Neuronal stem cell (in vitro differentiated cells): Measurements from ENCODE around the gene PRSS33.
A peak's percentile ranks its signal among the peaks of the same experiment; 100 is the strongest.

ENCODE experiments used
- DNase-seq: peaks from one replicate; pipeline ENCODE4 v3.0.0-alpha.2; 2013; ENCODE audit warnings: low spot score
- H2AFZ ChIP-seq: one replicate; pipeline ENCODE4 v1.6.1; 2013; ENCODE audit warnings: mild to moderate bottlenecking, low read length, inconsistent platforms
- H2AK5ac ChIP-seq: 2 replicates; pipeline ENCODE4 v1.6.1; 2013; ENCODE audit warnings: low read depth, mild to moderate bottlenecking, inconsistent platforms, low read length, moderate library complexity, mixed read lengths
- H2BK120ac ChIP-seq: 2 replicates; pipeline ENCODE4 v1.6.1; 2013; ENCODE audit warnings: low read depth, mild to moderate bottlenecking, inconsistent platforms, low read length, moderate library complexity, mixed read lengths
- H2BK12ac ChIP-seq: one replicate; pipeline ENCODE4 v1.6.1; 2013; ENCODE audit warnings: low read length, inconsistent platforms
- H2BK15ac ChIP-seq: 2 replicates; pipeline ENCODE4 v1.6.1; 2013; ENCODE audit warnings: mild to moderate bottlenecking, low read length, inconsistent platforms, mixed read lengths
- H2BK5ac ChIP-seq: one replicate; pipeline ENCODE4 v1.6.1; 2013; ENCODE audit warnings: inconsistent platforms, mild to moderate bottlenecking, low read length, moderate library complexity
- H3K14ac ChIP-seq: one replicate; pipeline ENCODE4 v1.6.1; 2013; ENCODE audit warnings: low read length, inconsistent platforms
- H3K18ac ChIP-seq: 2 replicates; pipeline ENCODE4 v1.6.1; 2013; ENCODE audit warnings: low read length, inconsistent platforms
- H3K23ac ChIP-seq: 2 replicates; pipeline ENCODE4 v1.6.1; 2013; ENCODE audit warnings: low read depth, mild to moderate bottlenecking, mixed read lengths, low read length, inconsistent platforms; ENCODE audit not compliant: poor library complexity
- H3K27ac ChIP-seq: replicated peaks from 3 replicates; pipeline ENCODE4 v1.5.1; 2013; ENCODE audit warnings: low read length, inconsistent platforms
- H3K27me3 ChIP-seq, 3 experiments: 2 replicates each; pipeline ENCODE4 v1.6.1; 2013; ENCODE audit warnings: low read length in 3 of 3, mild to moderate bottlenecking in 2 of 3, inconsistent platforms in 1 of 3, low read depth in 1 of 3, mixed read lengths in 1 of 3, moderate library complexity in 1 of 3; ENCODE audit not compliant: control insufficient read depth in 3 of 3, insufficient read depth in 3 of 3
- H3K36me3 ChIP-seq, 2 donors: replicated peaks in 1 of 2; 2 replicates each; pipeline ENCODE4 v1.6.1; 2013; ENCODE audit warnings: low read length in 2 of 2; ENCODE audit not compliant: control insufficient read depth in 2 of 2, insufficient read depth in 2 of 2
- H3K4ac ChIP-seq: 2 replicates; pipeline ENCODE4 v1.6.1; 2013; ENCODE audit warnings: inconsistent platforms, mild to moderate bottlenecking, low read length, moderate library complexity
- H3K4me1 ChIP-seq, 2 donors: 1 replicate in 1 of 2; 2 replicates in 1 of 2; pipeline ENCODE4 v1.6.1; 2013; ENCODE audit warnings: low read length in 2 of 2, low read depth in 1 of 2; ENCODE audit not compliant: control insufficient read depth in 2 of 2, insufficient read depth in 1 of 2
- H3K4me2 ChIP-seq: one replicate; pipeline ENCODE4 v1.6.1; 2013; ENCODE audit warnings: mild to moderate bottlenecking, low read length, inconsistent platforms; ENCODE audit not compliant: insufficient read depth, poor library complexity, severe bottlenecking
- H3K4me3 ChIP-seq, 2 donors: 2 replicates each; pipeline ENCODE4 v1.5.1; 2013; ENCODE audit warnings: low read length in 2 of 2, mild to moderate bottlenecking in 2 of 2, inconsistent platforms in 1 of 2, moderate library complexity in 1 of 2
- H3K79me1 ChIP-seq: one replicate; pipeline ENCODE4 v1.6.1; 2013; ENCODE audit warnings: low read depth, mild to moderate bottlenecking, inconsistent platforms, low read length, moderate library complexity
- H3K9ac ChIP-seq: one replicate; pipeline ENCODE4 v1.6.1; 2013; ENCODE audit warnings: mild to moderate bottlenecking, low read depth, low read length, inconsistent platforms; ENCODE audit not compliant: poor library complexity
- H3K9me3 ChIP-seq, 2 donors: replicated peaks in 1 of 2; 2 replicates each; pipeline versions ENCODE3 to v1.6.1; 2013; ENCODE audit warnings: low read length in 2 of 2, mild to moderate bottlenecking in 2 of 2, inconsistent platforms in 1 of 2, low read depth in 1 of 2, mixed read lengths in 1 of 2, moderate library complexity in 1 of 2; ENCODE audit not compliant: control insufficient read depth in 2 of 2, insufficient read depth in 1 of 2
- H4K8ac ChIP-seq: one replicate; pipeline ENCODE4 v1.6.1; 2013; ENCODE audit warnings: low read depth, mild to moderate bottlenecking, inconsistent platforms, low read length, moderate library complexity
- H4K91ac ChIP-seq: one replicate; pipeline ENCODE4 v1.6.1; 2013; ENCODE audit warnings: low read length, low read depth, mild to moderate bottlenecking, inconsistent platforms; ENCODE audit not compliant: poor library complexity
- WGBS, 2 donors: extraction: QIAGEN DNeasy Blood & Tissue Kit; methylation state at CpG; one replicate each; pipeline ENCODE4 v1.1.7; 2013; ENCODE audit warnings: missing lambda C conversion rate in 2 of 2, mixed read lengths in 1 of 2; ENCODE audit not compliant: insufficient read length in 2 of 2, insufficient replicate concordance in 1 of 2; ENCODE audit errors: extremely low coverage in 2 of 2; 5-methylcytosine and 5-hydroxymethylcytosine counted together

The PRSS33 gene

GRCh38 chr16:2765462-2766404, 21.6 kb downstream of the PRSS33 start:
- Histone ChIP-seq H3K14ac (no peak overlapping the region), H4K91ac (no peak overlapping the region), H2BK5ac (peak overlapping the region; percentile 1), H3K27ac (no peak overlapping the region), H3K9ac (no peak overlapping the region), H2BK120ac (no peak overlapping the region), H2BK15ac (no peak overlapping the region), H3K9me3 (peaks cover 27 to 49% of the 10 kb centered on the region in 2 donors), H3K4me2 (no peak overlapping the region), H3K79me1 (peaks cover 36% of the 10 kb centered on the region), H3K18ac (no peak overlapping the region), H2BK12ac (no peak overlapping the region), H2AK5ac (no peak overlapping the region), H3K4ac (no peak overlapping the region), H2AFZ (no peak overlapping the region), H3K4me1 (no peaks in the 10 kb centered on the region), H3K4me3 (no peak overlapping the region), H3K27me3 (no peaks in the 10 kb centered on the region), H3K36me3 (peaks cover 93 to 100% of the 10 kb centered on the region in 2 donors), H3K23ac (peak overlapping the region; percentile 9), H4K8ac (no peak overlapping the region)
- DNase-seq, result no peak
- no CpG with 5 or more reads among the region's 73 CpGs for WGBS, 2 donors

- H3K9ac ChIP-seq, result no peak overlapping the region
- no peak for DNase-seq
- H3K4ac ChIP-seq, result no peak overlapping the region
- no peak overlapping the region for H4K91ac ChIP-seq
- H3K18ac ChIP-seq, result no peak overlapping the region
- H3K9me3 ChIP-seq, result peaks cover 29 to 57% of the 10 kb centered on the region in 2 donors
- H2BK15ac ChIP-seq, result no peak overlapping the region
- H2BK120ac ChIP-seq, result no peak overlapping the region
- no peak overlapping the region for H2AFZ ChIP-seq
- no CpG with 5 or more reads among the region's 9 CpGs for WGBS, 2 donors
- peaks cover 90 to 100% of the 10 kb centered on the region in 2 donors for H3K36me3 ChIP-seq
- no peak overlapping the region for H2AK5ac ChIP-seq
- H3K27ac ChIP-seq, result no peak overlapping the region
- H3K4me2 ChIP-seq, result no peak overlapping the region
- H3K79me1 ChIP-seq, result peaks cover 36% of the 10 kb centered on the region
- H2BK5ac ChIP-seq, result no peak overlapping the region
- no peak overlapping the region for H3K23ac ChIP-seq
- no peak overlapping the region for H4K8ac ChIP-seq
- no peak overlapping the region for H2BK12ac ChIP-seq
- no peaks in the 10 kb centered on the region for H3K4me1 ChIP-seq
- no peak overlapping the region for H3K4me3 ChIP-seq
- H3K27me3 ChIP-seq, result no peaks in the 10 kb centered on the region
- H3K14ac ChIP-seq, result no peak overlapping the region
These were observed 22.6 kb downstream of the PRSS33 start for GRCh38 chr16:2764718-2765117.

- no peak overlapping the region for H3K23ac ChIP-seq
- H3K4ac ChIP-seq, result no peak overlapping the region
- H2AFZ ChIP-seq, result no peak overlapping the region
- no peak overlapping the region for H2AK5ac ChIP-seq
- peaks cover 90 to 100% of the 10 kb centered on the region in 2 donors for H3K36me3 ChIP-seq
- no peak overlapping the region for H4K91ac ChIP-seq
- no peaks in the 10 kb centered on the region for H3K4me1 ChIP-seq
- H3K4me2 ChIP-seq, result no peak overlapping the region
- no peak overlapping the region for H2BK12ac ChIP-seq
- WGBS, 2 donors, result no CpG with 5 or more reads among the region's 6 CpGs
- H4K8ac ChIP-seq, result no peak overlapping the region
- H3K27ac ChIP-seq, result no peak overlapping the region
- H3K18ac ChIP-seq, result no peak overlapping the region
- no peak overlapping the region for H3K4me3 ChIP-seq
- H2BK120ac ChIP-seq, result no peak overlapping the region
- no peak overlapping the region for H2BK5ac ChIP-seq
- H3K9ac ChIP-seq, result no peak overlapping the region
- no peak overlapping the region for H3K14ac ChIP-seq
- peaks cover 31 to 57% of the 10 kb centered on the region in 2 donors for H3K9me3 ChIP-seq
- H3K79me1 ChIP-seq, result peaks cover 29% of the 10 kb centered on the region
- H2BK15ac ChIP-seq, result no peak overlapping the region
- DNase-seq, result no peak
- no peaks in the 10 kb centered on the region for H3K27me3 ChIP-seq
These were observed 24.2 kb downstream of the PRSS33 start for GRCh38 chr16:2763173-2763572.

GRCh38 chr16:2762711-2763110, 24.6 kb downstream of the PRSS33 start:
- Histone ChIP-seq H2AFZ (no peak overlapping the region), H4K8ac (no peak overlapping the region), H2BK120ac (no peak overlapping the region), H3K4ac (no peak overlapping the region), H3K79me1 (peaks cover 25% of the 10 kb centered on the region), H3K14ac (no peak overlapping the region), H3K9ac (no peak overlapping the region), H3K9me3 (peaks cover 31 to 57% of the 10 kb centered on the region in 2 donors), H3K4me3 (no peak overlapping the region), H2BK15ac (no peak overlapping the region), H4K91ac (no peak overlapping the region), H2BK12ac (no peak overlapping the region), H3K18ac (no peak overlapping the region), H3K4me2 (no peak overlapping the region), H3K4me1 (no peaks in the 10 kb centered on the region), H2AK5ac (no peak overlapping the region), H3K23ac (no peak overlapping the region), H3K27me3 (no peaks in the 10 kb centered on the region), H3K27ac (no peak overlapping the region), H3K36me3 (peaks cover 90 to 100% of the 10 kb centered on the region in 2 donors), H2BK5ac (no peak overlapping the region)
- no peak for DNase-seq
- WGBS, 2 donors, result no CpG with 5 or more reads among the region's 13 CpGs
